Natural killer cell (primary cell): Measurements from ENCODE around the gene HEATR3. TPM values are rescaled to one million over a fixed set of nuclear protein-coding genes. Genes with fewer than 3 reads are reported as not detected.

ENCODE experiments used
- ATAC-seq, 3 donors: fragments of 150-1000 bp in 2 of 3; fragments of 200-7000 bp in 1 of 3; cut with Tn5 transposase; 1 replicate in 1 of 3; 2 replicates in 2 of 3; pipeline ENCODE4 v1.10.0; 2021; ENCODE audit warnings: mild to moderate bottlenecking in 2 of 3, moderate library complexity in 2 of 3
- DNase-seq, 2 donors: peaks; one replicate each; pipeline versions ENCODE4 v3.0.0 to v3.0.0-alpha.2; 2013 to 2021; ENCODE audit warnings: mixed read lengths in 1 of 2
- H3K27ac ChIP-seq: one replicate; pipeline ENCODE4 v1.5.1; 2013; ENCODE audit warnings: mild to moderate bottlenecking, low read length
- H3K27me3 ChIP-seq: one replicate; pipeline ENCODE4 v1.6.1; 2013; ENCODE audit warnings: low read length; ENCODE audit not compliant: control insufficient read depth, insufficient read depth
- H3K36me3 ChIP-seq: one replicate; pipeline ENCODE4 v1.6.1; 2013; ENCODE audit warnings: low read length; ENCODE audit not compliant: control insufficient read depth, insufficient read depth
- H3K4me1 ChIP-seq: one replicate; pipeline ENCODE4 v1.6.1; 2013; ENCODE audit warnings: low read length; ENCODE audit not compliant: control insufficient read depth, insufficient read depth
- H3K4me3 ChIP-seq: one replicate; pipeline ENCODE4 v1.5.1; 2013; ENCODE audit warnings: low read length
- H3K9me3 ChIP-seq: one replicate; pipeline ENCODE4 v1.6.1; 2013; ENCODE audit warnings: low read length; ENCODE audit not compliant: control insufficient read depth, insufficient read depth
- H3K27ac Mint-ChIP-seq, 2 donors: one replicate each; pipeline ENCODE4 v1.8.0; 2022; ENCODE audit warnings: mild to moderate bottlenecking in 2 of 2, mixed read lengths in 2 of 2, moderate library complexity in 1 of 2
- H3K27me3 Mint-ChIP-seq, 2 donors: one replicate each; pipeline ENCODE4 v1.8.0; 2022; ENCODE audit warnings: low read depth in 2 of 2, mixed read lengths in 2 of 2
- H3K36me3 Mint-ChIP-seq: one replicate; pipeline ENCODE4 v1.8.0; 2022; ENCODE audit warnings: mixed read lengths
- H3K4me1 Mint-ChIP-seq, 2 donors: one replicate each; pipeline ENCODE4 v1.8.0; 2022; ENCODE audit warnings: mixed read lengths in 2 of 2
- H3K4me3 Mint-ChIP-seq: one replicate; pipeline ENCODE4 v1.8.0; 2022; ENCODE audit warnings: mild to moderate bottlenecking, moderate library complexity, mixed read lengths
- H3K9me3 Mint-ChIP-seq, 2 donors: one replicate each; pipeline ENCODE4 v1.8.0; 2022; ENCODE audit warnings: mixed read lengths in 2 of 2
- WGBS: methylation state at CpG from one replicate; pipeline ENCODE4 v1.1.7; 2013; ENCODE audit warnings: missing lambda C conversion rate; ENCODE audit not compliant: insufficient coverage; 5-methylcytosine and 5-hydroxymethylcytosine counted together
- intact Hi-C: fragments of 100-400 bp; cut with micrococcal nuclease; formaldehyde crosslinking; loops from one replicate; pipeline ENCODE4 v1.14.2; 2022
- total RNA-seq, 4 donors: library from RNA; stranded (reverse); fragments of 120-200 nt in 1 of 4; gene quantifications; one replicate each; pipeline versions ENCODE4 v1.2.3 to v1.2.4, GENCODE V29; 2013 to 2022
- TF ChIP-seq, protein P1 (sequence below): fragments of 200-600 bp; IDR thresholded peaks from one replicate; pipeline ENCODE4 v1.8.0; 2022; ENCODE audit warnings: antibody characterized with exemption

The HEATR3 gene
- total RNA-seq, 3 donors from 2014 or later (not counting 1 experiment from before 2014, with no cell fraction given) = 14.6 to 25.0 (median 21.4) TPM

DNA sequence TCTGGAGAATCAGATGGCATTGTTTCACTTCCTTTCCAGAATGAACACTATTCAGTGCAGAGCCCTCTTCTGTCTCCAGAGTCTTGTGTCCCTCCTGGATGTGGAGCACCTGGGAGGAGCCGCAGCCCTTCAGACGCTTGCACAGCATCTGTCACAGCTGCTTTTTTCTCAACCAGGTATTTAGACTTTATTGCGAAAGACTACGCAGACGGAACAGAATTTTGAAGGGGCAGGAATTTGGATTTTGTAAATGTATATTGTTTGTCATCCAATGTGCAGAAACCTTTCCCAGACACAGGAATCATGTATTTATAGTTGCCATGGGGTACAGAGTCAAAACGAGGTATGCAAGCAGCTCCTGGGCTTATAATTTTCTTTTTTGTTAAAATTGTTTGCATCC lies 20.4 kb downstream of the HEATR3 start:
- Histone ChIP-seq H3K36me3 (peaks cover 59% of the 10 kb centered on the region), H3K9me3 (no peaks in the 10 kb centered on the region), H3K4me3 (no peak overlapping the region), H3K4me1 (no peaks in the 10 kb centered on the region), H3K27ac (no peak overlapping the region), H3K27me3 (no peaks in the 10 kb centered on the region)
- no peaks in the 10 kb centered on the region for H3K9me3 Mint-ChIP-seq
- no peak for DNase-seq
- H3K4me3 Mint-ChIP-seq = no peak overlapping the region
- TF ChIP-seq, protein P1, sequence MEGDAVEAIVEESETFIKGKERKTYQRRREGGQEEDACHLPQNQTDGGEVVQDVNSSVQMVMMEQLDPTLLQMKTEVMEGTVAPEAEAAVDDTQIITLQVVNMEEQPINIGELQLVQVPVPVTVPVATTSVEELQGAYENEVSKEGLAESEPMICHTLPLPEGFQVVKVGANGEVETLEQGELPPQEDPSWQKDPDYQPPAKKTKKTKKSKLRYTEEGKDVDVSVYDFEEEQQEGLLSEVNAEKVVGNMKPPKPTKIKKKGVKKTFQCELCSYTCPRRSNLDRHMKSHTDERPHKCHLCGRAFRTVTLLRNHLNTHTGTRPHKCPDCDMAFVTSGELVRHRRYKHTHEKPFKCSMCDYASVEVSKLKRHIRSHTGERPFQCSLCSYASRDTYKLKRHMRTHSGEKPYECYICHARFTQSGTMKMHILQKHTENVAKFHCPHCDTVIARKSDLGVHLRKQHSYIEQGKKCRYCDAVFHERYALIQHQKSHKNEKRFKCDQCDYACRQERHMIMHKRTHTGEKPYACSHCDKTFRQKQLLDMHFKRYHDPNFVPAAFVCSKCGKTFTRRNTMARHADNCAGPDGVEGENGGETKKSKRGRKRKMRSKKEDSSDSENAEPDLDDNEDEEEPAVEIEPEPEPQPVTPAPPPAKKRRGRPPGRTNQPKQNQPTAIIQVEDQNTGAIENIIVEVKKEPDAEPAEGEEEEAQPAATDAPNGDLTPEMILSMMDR = no peak
- 98% methylated on average over 6 of the region's 6 CpGs for WGBS
- intact Hi-C loops = no loop called here
- H3K4me1 Mint-ChIP-seq = no peaks in the 10 kb centered on the region
- peaks cover 29% of the 10 kb centered on the region for H3K36me3 Mint-ChIP-seq
- no peak for ATAC-seq
- no peaks in the 10 kb centered on the region for H3K27me3 Mint-ChIP-seq
- no peak overlapping the region for H3K27ac Mint-ChIP-seq

DNA sequence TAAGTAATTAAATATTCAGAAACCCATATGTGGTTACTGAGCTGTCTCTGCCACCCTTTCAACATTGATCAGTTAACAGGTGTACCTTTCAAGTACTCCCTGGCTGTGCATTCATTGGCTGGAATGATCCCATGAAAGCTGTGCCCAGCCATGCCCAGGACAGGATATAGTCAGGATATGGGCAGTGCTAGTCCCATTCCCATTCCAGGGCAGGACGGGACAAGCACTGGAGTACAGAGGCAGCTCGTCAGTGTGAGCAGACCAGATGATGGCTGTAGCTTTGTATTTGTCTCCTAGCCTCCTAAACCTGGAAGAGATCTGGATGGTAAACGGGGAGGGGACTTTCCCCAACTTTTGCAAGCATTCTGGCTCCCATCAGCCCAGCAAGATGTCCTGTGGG lies 22.5 kb downstream of the HEATR3 start:
- no peak overlapping the region for H3K4me3 Mint-ChIP-seq
- WGBS = 93% methylated on average over 3 of the region's 3 CpGs
- Histone ChIP-seq H3K27me3 (no peaks in the 10 kb centered on the region), H3K4me1 (peaks cover 2% of the 10 kb centered on the region), H3K4me3 (no peak overlapping the region), H3K9me3 (no peaks in the 10 kb centered on the region), H3K27ac (no peak overlapping the region), H3K36me3 (peaks cover 65% of the 10 kb centered on the region)
- no peaks in the 10 kb centered on the region for H3K27me3 Mint-ChIP-seq
- TF ChIP-seq, protein P1 = no peak
- no peak overlapping the region for H3K27ac Mint-ChIP-seq
- ATAC-seq (no peak), DNase-seq (no peak)
- no peaks in the 10 kb centered on the region for H3K4me1 Mint-ChIP-seq
- intact Hi-C loops = no loop called here
- H3K36me3 Mint-ChIP-seq = peaks cover 29% of the 10 kb centered on the region
- H3K9me3 Mint-ChIP-seq = no peaks in the 10 kb centered on the region

DNA sequence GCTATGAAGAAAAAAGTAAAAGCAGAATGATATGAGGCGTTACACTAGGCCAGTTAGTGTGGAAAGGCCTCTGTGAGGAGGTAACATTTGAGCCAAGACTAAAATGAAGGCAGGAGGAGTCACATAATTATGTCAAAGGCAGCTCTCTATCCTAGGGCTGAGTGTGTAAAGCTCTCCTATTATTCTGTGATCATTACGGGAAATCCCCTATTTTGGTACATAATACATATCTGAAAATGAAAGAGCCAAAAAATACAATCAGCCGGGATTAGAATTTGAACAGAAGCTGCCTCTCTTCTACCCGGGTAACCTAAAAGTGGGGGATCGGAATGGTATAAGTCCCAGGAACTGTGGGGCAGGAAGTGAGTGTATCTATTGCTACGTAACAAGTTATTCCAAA lies 27.1 kb downstream of the HEATR3 start:
- DNase-seq (no peak), ATAC-seq (no peak)
- Histone ChIP-seq H3K36me3 (peaks cover 31% of the 10 kb centered on the region), H3K27me3 (no peaks in the 10 kb centered on the region), H3K9me3 (no peaks in the 10 kb centered on the region), H3K4me3 (no peak overlapping the region), H3K4me1 (peaks cover 4% of the 10 kb centered on the region), H3K27ac (peak overlapping the region; percentile 7)
- TF ChIP-seq, protein P1 = no peak
- intact Hi-C loops = no loop called here
- H3K4me3 Mint-ChIP-seq = no peak overlapping the region
- no peaks in the 10 kb centered on the region for H3K27me3 Mint-ChIP-seq
- H3K36me3 Mint-ChIP-seq = no peaks in the 10 kb centered on the region
- no peak overlapping the region for H3K27ac Mint-ChIP-seq
- WGBS = 98% methylated on average over 5 of the region's 6 CpGs
- H3K9me3 Mint-ChIP-seq = no peaks in the 10 kb centered on the region
- no peaks in the 10 kb centered on the region for H3K4me1 Mint-ChIP-seq
